Measurements from ENCODE around the gene PPARA. TPM values are rescaled to one million over a fixed set of nuclear protein-coding genes. Genes with fewer than 3 reads are reported as not detected.
A peak's percentile ranks its signal among the peaks of the same experiment; 100 is the strongest.
"Not testable (repeated sequence)": the region's sequence is repeated elsewhere in the genome, so short reads cannot be mapped to it uniquely, and the experiment has no call there.

PPARA gene
- total RNA-seq, 2 donors from 2014 or later = 48.4 to 67.1 TPM

DNA sequence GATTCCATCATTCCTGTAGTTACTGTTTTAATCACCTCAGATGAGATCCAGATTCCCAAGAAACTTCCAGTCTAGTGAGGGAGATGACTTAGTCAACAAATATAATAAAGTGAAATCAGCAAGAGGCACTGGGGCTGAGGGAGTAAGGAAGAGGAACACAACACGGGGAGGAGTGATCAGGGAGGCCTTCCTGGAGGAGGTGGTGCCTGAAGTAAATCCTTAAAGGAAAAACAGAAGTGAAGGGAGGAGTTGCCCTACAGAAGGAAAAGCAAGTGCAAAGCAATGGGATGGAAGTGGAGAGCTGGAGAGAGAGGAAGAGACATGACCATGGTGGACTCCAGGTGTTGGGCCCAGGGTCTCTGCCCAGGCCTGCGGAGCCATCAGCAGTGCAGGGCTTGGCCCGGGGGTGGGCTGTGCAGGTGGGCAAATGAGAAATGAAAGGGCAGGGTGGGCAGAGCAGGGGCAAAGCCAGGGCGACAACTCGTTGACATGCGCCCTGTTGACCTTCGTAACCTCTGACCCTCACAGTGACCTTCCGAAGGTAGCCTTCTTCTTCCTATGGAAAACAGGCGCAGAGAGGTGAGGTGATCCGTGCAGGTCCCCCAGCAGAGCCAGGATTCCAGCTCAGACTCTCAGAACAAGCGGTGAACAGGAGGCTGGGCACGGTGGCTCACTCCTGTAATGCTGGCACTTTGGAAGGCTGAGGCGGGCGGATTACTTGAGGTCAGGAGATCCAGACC is 12.1 kb upstream of the PPARA start:
- H3K27ac ChIP-seq = peak overlapping the region; percentile 86 to 93
- no peak for DNase-seq (ENCODE audit: low spot score)
- no peaks in the 10 kb centered on the region for H3K27me3 ChIP-seq
- H3K36me3 ChIP-seq = no peaks in the 10 kb centered on the region
- no peaks in the 10 kb centered on the region for H3K9me3 ChIP-seq
- H3K4me3 ChIP-seq = no peak overlapping the region
- H3K4me1 ChIP-seq = peaks cover 0 to 17% of the 10 kb centered on the region in 2 donors
- TF ChIP-seq, protein P1, sequence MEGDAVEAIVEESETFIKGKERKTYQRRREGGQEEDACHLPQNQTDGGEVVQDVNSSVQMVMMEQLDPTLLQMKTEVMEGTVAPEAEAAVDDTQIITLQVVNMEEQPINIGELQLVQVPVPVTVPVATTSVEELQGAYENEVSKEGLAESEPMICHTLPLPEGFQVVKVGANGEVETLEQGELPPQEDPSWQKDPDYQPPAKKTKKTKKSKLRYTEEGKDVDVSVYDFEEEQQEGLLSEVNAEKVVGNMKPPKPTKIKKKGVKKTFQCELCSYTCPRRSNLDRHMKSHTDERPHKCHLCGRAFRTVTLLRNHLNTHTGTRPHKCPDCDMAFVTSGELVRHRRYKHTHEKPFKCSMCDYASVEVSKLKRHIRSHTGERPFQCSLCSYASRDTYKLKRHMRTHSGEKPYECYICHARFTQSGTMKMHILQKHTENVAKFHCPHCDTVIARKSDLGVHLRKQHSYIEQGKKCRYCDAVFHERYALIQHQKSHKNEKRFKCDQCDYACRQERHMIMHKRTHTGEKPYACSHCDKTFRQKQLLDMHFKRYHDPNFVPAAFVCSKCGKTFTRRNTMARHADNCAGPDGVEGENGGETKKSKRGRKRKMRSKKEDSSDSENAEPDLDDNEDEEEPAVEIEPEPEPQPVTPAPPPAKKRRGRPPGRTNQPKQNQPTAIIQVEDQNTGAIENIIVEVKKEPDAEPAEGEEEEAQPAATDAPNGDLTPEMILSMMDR (IDR thresholded peaks at IDR 0.05) = no peak

DNA sequence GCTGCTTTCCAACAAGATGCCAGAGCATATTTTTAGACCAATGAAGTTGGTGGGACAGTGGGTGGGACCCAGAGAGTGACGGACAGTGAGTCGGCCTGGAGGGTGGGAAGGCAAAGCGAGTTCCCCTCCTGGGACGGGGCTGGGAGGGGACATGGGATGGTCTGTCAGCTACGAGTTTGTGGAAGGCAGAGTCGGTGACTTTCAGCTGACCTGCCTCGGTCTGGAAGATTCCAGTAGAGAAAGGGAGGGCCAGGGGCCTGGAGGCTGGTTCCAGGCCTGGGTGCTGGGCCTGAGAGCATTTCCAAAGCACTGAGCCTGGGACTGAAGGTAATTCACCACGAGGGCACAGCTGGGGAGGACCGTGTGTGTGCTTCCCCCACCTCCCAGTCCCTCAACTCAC is 10.9 kb upstream of the PPARA start:
- peak overlapping the region; percentile 86 to 93 for H3K27ac ChIP-seq
- not testable (repeated sequence) for H3K36me3 ChIP-seq; H3K9me3 ChIP-seq; DNase-seq (ENCODE audit: low spot score); H3K4me3 ChIP-seq; H3K27me3 ChIP-seq
- H3K4me1 ChIP-seq = peaks cover 0 to 17% of the 10 kb centered on the region in 2 donors

DNA sequence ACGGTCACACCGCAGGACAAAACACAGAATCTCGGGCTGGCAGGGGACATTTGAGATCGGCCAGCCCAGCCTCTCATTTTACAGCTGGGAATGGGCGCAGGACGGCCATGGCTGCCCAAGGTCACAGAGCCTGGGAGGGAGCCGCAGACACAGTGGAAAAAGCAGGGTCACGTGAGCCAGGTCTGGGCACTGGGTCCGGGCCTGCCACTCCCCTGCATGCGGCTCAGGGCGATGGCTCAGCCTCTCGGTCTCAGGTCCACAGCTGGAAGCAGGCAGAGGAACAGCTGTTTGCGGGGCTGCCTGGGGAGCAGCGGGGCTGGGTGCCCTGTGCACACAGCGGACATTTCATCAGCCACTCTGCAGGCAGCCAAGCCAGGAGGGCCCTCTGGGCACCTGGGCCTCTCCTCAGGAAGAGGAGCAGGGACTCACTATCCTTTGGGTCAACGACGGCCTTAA is 10.4 kb upstream of the PPARA start:
- peak overlapping the region; percentile 86 to 93 for H3K27ac ChIP-seq
- no peak for DNase-seq (ENCODE audit: low spot score)

DNA sequence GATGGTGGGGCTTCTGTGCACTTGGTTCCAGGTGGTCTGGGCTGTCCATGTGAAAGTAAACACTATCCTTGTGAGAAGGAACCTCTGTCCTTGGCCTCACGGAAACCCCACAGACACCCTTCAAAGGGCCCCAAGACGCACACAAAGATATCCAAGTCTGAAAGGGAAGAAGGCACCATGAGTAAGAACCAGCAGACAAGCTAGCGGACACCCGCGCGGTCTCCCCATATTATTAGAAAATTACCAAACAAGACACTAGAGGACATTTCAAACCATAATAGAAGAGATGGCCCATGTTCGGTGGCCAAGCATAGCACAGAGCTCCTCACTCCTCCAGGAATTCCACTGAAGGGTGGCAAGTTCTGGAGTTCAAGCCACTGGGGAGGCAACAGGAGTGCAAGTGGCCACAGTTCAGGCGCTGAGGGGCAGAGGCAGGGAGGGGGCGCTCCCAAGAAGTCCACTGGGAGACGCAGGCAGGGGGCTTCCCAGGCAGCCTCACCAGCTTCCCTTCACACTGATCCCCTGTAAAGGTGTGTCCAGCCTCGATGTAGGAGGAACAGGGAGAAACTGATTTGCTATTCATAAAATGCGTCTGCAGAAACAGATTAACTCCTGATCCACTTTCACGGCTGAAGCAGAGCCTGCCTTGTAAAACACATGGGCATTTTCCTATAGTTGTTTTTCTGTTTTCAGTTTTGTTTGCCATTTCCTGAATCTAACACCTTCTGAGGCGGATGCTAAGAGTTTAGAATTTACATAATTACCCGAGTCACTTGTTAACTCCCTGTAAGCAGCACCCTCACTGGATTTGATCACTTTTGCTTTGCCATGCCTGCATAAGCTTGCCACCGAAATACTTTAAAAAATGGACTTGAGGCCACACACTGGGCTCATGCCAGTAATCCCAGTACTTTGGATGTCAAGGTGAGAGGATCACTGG is 9.1 kb upstream of the PPARA start:
- Histone ChIP-seq H3K27me3 (no peaks in the 10 kb centered on the region), H3K27ac (peak overlapping the region in 1 of 2 donors; percentile 93), H3K4me1 (peaks cover 0 to 17% of the 10 kb centered on the region in 2 donors), H3K4me3 (no peak overlapping the region), H3K36me3 (no peaks in the 10 kb centered on the region), H3K9me3 (no peaks in the 10 kb centered on the region)
- TF ChIP-seq, protein P1 (IDR thresholded peaks at IDR 0.05) = no peak
- DNase-seq (ENCODE audit: low spot score) = no peak

More for the DNA sequence above, 10.4 kb upstream of the PPARA start:
- Histone ChIP-seq H3K9me3 (no peaks in the 10 kb centered on the region), H3K36me3 (no peaks in the 10 kb centered on the region), H3K4me1 (peaks cover 0 to 17% of the 10 kb centered on the region in 2 donors), H3K4me3 (no peak overlapping the region), H3K27me3 (no peaks in the 10 kb centered on the region)
- TF ChIP-seq, protein P1 (IDR thresholded peaks at IDR 0.05) = no peak

DNA sequence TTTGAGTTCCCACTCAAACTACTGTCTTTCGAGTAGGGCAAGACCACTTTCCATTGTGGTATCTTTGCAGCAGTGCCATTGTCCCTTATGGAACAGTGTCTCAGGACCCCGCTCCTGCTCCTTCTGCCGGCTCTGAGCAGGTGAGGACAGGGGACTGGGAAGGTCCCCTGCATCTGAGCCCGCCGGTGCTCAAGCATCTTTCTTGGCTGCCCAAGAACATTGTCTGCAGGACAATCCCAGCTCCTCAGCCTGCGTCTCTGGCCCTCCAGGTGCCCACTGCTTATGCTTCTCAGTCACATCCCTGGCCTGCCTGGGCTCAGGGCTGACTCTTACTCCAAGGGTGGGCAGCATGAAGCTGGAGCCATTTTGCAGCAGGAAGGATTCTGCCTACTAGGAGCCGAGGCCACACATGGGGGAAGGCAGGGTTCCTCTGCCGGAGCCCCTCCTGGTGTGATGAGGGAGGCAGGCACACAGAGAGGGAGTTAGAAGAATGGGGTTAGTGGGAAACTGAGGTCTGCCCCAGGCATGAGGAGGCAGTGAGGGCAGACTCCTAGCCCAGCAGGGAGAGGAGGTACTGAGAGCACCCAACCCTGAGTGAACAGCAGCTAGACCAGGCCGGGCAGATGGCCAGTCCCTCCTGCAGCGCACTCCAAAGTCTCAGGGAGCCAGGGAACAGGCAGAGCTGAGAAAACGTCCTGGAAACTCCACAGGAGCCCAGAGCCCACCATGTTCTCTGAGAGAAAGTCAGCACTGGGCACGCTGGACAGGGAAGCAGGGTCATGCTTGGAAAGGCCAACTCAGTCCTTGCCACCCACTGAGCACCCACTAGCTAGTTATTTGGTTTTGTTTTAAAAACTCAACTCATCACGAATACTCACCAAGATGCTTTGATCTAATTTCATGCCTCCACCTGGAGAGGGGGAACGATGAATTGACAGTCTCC is 7.5 kb upstream of the PPARA start:
- no peaks in the 10 kb centered on the region for H3K27me3 ChIP-seq
- peaks cover 0 to 29% of the 10 kb centered on the region in 2 donors for H3K4me1 ChIP-seq
- DNase-seq (ENCODE audit: low spot score) = no peak
- TF ChIP-seq, protein P1 (IDR thresholded peaks at IDR 0.05) = no peak
- H3K36me3 ChIP-seq = no peaks in the 10 kb centered on the region
- no peak overlapping the region for H3K4me3 ChIP-seq
- H3K9me3 ChIP-seq = no peaks in the 10 kb centered on the region
- no peak overlapping the region for H3K27ac ChIP-seq
